Colonic mucosa (tissue), 4 donors: ENCODE data around the gene PTPN18. TPM values are rescaled to one million over a fixed set of nuclear protein-coding genes. Genes with fewer than 3 reads are reported as not detected.

Experiments used
- DNase-seq: peaks from one replicate; pipeline ENCODE4 v3.0.0-alpha.2; 2020
- H3K27ac ChIP-seq: fragments of 200-600 bp; one replicate; pipeline ENCODE4 v1.8.0; 2021
- H3K27me3 ChIP-seq: fragments of 200-600 bp; one replicate; pipeline ENCODE4 v1.8.0; 2021
- H3K36me3 ChIP-seq: fragments of 200-600 bp; one replicate; pipeline ENCODE4 v1.8.0; 2021
- H3K4me1 ChIP-seq: fragments of 200-600 bp; one replicate; pipeline ENCODE4 v1.8.0; 2021; ENCODE audit warnings: mild to moderate bottlenecking
- H3K4me3 ChIP-seq: fragments of 200-600 bp; one replicate; pipeline ENCODE4 v1.8.0; 2021
- H3K9ac ChIP-seq, 2 donors: one replicate each; pipeline ENCODE4 v1.7.0; 2013; ENCODE audit warnings: control low read depth in 2 of 2, low read depth in 2 of 2, low read length in 2 of 2
- H3K9me3 ChIP-seq: fragments of 200-600 bp; one replicate; pipeline ENCODE4 v1.8.0; 2021
- intact Hi-C: fragments of 100-400 bp; cut with DNase I; formaldehyde crosslinking; loops from one replicate; pipeline ENCODE4 v1.14.1; 2022
- total RNA-seq, 2 donors: library from RNA; stranded (reverse); fragmentation: NEBNext Ultra II Directional in 1 of 2; extraction: Animal tissue kit (Norgen Biotek cat#: 25700) in 1 of 2; gene quantifications; one replicate each; pipeline ENCODE4 v1.2.1, GENCODE V29; 2021
- TF ChIP-seq, protein P1 (sequence below): fragments of 200-600 bp; IDR thresholded peaks from one replicate; pipeline ENCODE4 v1.8.0; 2022; ENCODE audit warnings: antibody characterized with exemption, mild to moderate bottlenecking
- donor health status: healthy.
- donor health status: DM: no; HTN: no; CAD: no.
- donor health status: DM: no; HTN: no; CAD: no.

PTPN18 gene
- total RNA-seq, 2 donors from 2014 or later: 85.0 to 160 TPM

GRCh38 chr2:130351711-130352110 lies 4.1 kb upstream of the PTPN18 start:
- no peaks in the 10 kb centered on the region for H3K27me3 ChIP-seq
- no peak overlapping the region for H3K9ac ChIP-seq
- no peak overlapping the region for H3K27ac ChIP-seq
- no peak for DNase-seq
- no peaks in the 10 kb centered on the region for H3K9me3 ChIP-seq
- TF ChIP-seq, protein P1, sequence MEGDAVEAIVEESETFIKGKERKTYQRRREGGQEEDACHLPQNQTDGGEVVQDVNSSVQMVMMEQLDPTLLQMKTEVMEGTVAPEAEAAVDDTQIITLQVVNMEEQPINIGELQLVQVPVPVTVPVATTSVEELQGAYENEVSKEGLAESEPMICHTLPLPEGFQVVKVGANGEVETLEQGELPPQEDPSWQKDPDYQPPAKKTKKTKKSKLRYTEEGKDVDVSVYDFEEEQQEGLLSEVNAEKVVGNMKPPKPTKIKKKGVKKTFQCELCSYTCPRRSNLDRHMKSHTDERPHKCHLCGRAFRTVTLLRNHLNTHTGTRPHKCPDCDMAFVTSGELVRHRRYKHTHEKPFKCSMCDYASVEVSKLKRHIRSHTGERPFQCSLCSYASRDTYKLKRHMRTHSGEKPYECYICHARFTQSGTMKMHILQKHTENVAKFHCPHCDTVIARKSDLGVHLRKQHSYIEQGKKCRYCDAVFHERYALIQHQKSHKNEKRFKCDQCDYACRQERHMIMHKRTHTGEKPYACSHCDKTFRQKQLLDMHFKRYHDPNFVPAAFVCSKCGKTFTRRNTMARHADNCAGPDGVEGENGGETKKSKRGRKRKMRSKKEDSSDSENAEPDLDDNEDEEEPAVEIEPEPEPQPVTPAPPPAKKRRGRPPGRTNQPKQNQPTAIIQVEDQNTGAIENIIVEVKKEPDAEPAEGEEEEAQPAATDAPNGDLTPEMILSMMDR: no peak
- H3K4me3 ChIP-seq: no peak overlapping the region
- intact Hi-C loops: no loop called here
- H3K4me1 ChIP-seq: peaks cover 10% of the 10 kb centered on the region
- no peaks in the 10 kb centered on the region for H3K36me3 ChIP-seq

- DNase-seq: no peak
- Histone ChIP-seq H3K9ac (no peak overlapping the region), H3K4me3 (no peak overlapping the region), H3K36me3 (no peaks in the 10 kb centered on the region), H3K27me3 (no peaks in the 10 kb centered on the region), H3K27ac (no peak overlapping the region), H3K9me3 (no peaks in the 10 kb centered on the region), H3K4me1 (peaks cover 10% of the 10 kb centered on the region)
- intact Hi-C loops: no loop called here
- TF ChIP-seq, protein P1: no peak
These were observed 3.6 kb upstream of the PTPN18 start for GRCh38 chr2:130352237-130352636.

GRCh38 chr2:130353291-130354138 lies 2.3 kb upstream of the PTPN18 start:
- peaks cover 10% of the 10 kb centered on the region for H3K4me1 ChIP-seq
- no peaks in the 10 kb centered on the region for H3K27me3 ChIP-seq
- intact Hi-C loops: no loop called here
- no peaks in the 10 kb centered on the region for H3K9me3 ChIP-seq
- no peak overlapping the region for H3K27ac ChIP-seq
- H3K36me3 ChIP-seq: no peaks in the 10 kb centered on the region
- no peak for DNase-seq
- TF ChIP-seq, protein P1: no peak
- H3K4me3 ChIP-seq: no peak overlapping the region
- no peak overlapping the region for H3K9ac ChIP-seq

DNA sequence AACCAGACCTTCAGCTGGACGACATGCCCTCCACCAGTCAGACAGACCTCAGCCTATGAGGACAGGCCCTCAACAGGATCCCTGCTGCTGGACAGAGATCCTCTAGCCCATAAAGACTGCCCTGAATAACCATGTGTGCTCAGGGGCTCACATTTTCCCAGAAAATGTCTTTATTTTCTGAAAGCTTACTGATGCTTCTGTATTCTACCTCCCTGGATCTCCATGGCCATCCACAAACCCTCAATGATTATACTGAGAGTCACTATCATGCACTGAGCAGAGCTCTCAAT lies 1.8 kb upstream of the PTPN18 start:
- TF ChIP-seq, protein P1: no peak
- no peak overlapping the region for H3K4me3 ChIP-seq
- no peaks in the 10 kb centered on the region for H3K36me3 ChIP-seq
- H3K27me3 ChIP-seq: no peaks in the 10 kb centered on the region
- intact Hi-C loops: no loop called here
- no peak overlapping the region for H3K9ac ChIP-seq
- no peak for DNase-seq
- H3K9me3 ChIP-seq: no peaks in the 10 kb centered on the region
- H3K27ac ChIP-seq: no peak overlapping the region
- H3K4me1 ChIP-seq: peaks cover 10% of the 10 kb centered on the region

DNA sequence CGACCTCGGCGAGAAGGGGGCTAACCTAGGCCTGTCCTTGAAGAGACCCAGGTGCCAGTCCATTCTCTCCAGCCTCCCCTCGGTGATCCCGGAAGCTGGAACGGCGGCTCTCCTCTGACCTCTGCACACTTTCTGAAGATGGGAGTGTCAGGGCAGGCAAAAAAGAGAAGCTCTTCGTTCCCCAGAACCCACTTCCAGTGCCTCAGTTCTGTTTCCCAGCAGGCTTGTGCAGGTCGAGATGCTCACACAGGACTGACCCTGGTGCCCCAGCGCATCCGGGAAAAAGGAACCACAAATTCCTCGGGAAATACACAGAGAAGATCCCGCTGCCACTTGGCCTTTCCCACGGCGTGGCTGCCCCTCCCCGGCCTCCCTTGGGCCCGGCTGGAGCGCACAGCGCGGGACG lies 681 bp upstream of the PTPN18 start:
- Histone ChIP-seq H3K9me3 (no peaks in the 10 kb centered on the region), H3K27me3 (no peaks in the 10 kb centered on the region), H3K4me1 (peaks cover 10% of the 10 kb centered on the region), H3K27ac (peak overlapping the region; percentile 89), H3K36me3 (no peaks in the 10 kb centered on the region), H3K9ac (peak overlapping the region; percentile 67 to 77), H3K4me3 (peak overlapping the region; percentile 94)
- TF ChIP-seq, protein P1: no peak
- DNase-seq: peak; percentile 38
- intact Hi-C loops: no loop called here
